H9 (cell line): ENCODE results near the gene CEP128. TPM values are rescaled to one million over a fixed set of nuclear protein-coding genes. Genes with fewer than 3 reads are reported as not detected.

Experiments used
- DNase-seq: peaks from one replicate; pipeline ENCODE4 v3.0.0-alpha.2; 2017
- H2AFZ ChIP-seq: one replicate; pipeline ENCODE4 v1.6.1; 2013; ENCODE audit warnings: mild to moderate bottlenecking, low read length, control low read depth, moderate library complexity
- H2AK5ac ChIP-seq: 2 replicates; pipeline ENCODE4 v1.6.1; 2013; ENCODE audit warnings: low read length, control low read depth, mixed read lengths; ENCODE audit not compliant: insufficient read length
- H2BK120ac ChIP-seq: one replicate; pipeline ENCODE4 v1.6.1; 2013; ENCODE audit warnings: low read depth, mild to moderate bottlenecking, low read length, control low read depth, inconsistent platforms; ENCODE audit not compliant: poor library complexity, severe bottlenecking
- H2BK12ac ChIP-seq: 2 replicates; pipeline ENCODE4 v1.6.1; 2013; ENCODE audit warnings: low read length, control low read depth, mixed read lengths, low read depth; ENCODE audit not compliant: insufficient read length
- H2BK15ac ChIP-seq: 2 replicates; pipeline ENCODE4 v1.6.1; 2013; ENCODE audit warnings: low read depth, low read length, control low read depth
- H2BK20ac ChIP-seq: one replicate; pipeline ENCODE4 v1.6.1; 2013; ENCODE audit warnings: low read depth, mild to moderate bottlenecking, low read length, control low read depth, inconsistent platforms; ENCODE audit not compliant: poor library complexity, severe bottlenecking
- H2BK5ac ChIP-seq: 2 replicates; pipeline ENCODE4 v1.6.1; 2013; ENCODE audit warnings: low read length, control low read depth, mixed read lengths; ENCODE audit not compliant: insufficient read length
- H3K14ac ChIP-seq: 2 replicates; pipeline ENCODE4 v1.6.1; 2013; ENCODE audit warnings: low read length, control low read depth; ENCODE audit not compliant: insufficient read depth
- H3K18ac ChIP-seq: 2 replicates; pipeline ENCODE4 v1.6.1; 2013; ENCODE audit warnings: low read depth, mild to moderate bottlenecking, mixed read lengths, low read length, control low read depth; ENCODE audit not compliant: insufficient read length
- H3K23ac ChIP-seq: 2 replicates; pipeline ENCODE4 v1.6.1; 2013; ENCODE audit warnings: low read length, control low read depth, mixed read lengths, low read depth; ENCODE audit not compliant: insufficient read length
- H3K23me2 ChIP-seq: 2 replicates; pipeline ENCODE4 v1.6.1; 2013; ENCODE audit warnings: low read depth, mild to moderate bottlenecking, mixed read lengths, low read length, control low read depth; ENCODE audit not compliant: insufficient read length, poor library complexity, severe bottlenecking
- H3K27ac ChIP-seq: 2 replicates; pipeline ENCODE4 v1.5.1; 2013; ENCODE audit warnings: low read length, control low read depth, mixed read lengths, low read depth; ENCODE audit not compliant: insufficient read length
- H3K27me3 ChIP-seq: 2 replicates; pipeline ENCODE4 v1.6.1; 2013; ENCODE audit warnings: low read length, control low read depth, inconsistent platforms; ENCODE audit not compliant: insufficient read depth
- H3K4ac ChIP-seq: 2 replicates; pipeline ENCODE4 v1.6.1; 2013; ENCODE audit warnings: low read depth, mild to moderate bottlenecking, control low read depth, inconsistent platforms, low read length, moderate library complexity
- H3K4me1 ChIP-seq: 2 replicates; pipeline ENCODE4 v1.6.1; 2013; ENCODE audit warnings: low read length, control low read depth, inconsistent platforms; ENCODE audit not compliant: insufficient read depth
- H3K4me2 ChIP-seq: 2 replicates; pipeline ENCODE4 v1.6.1; 2013; ENCODE audit warnings: low read length, control low read depth, mixed read lengths; ENCODE audit not compliant: insufficient read length, insufficient read depth
- H3K56ac ChIP-seq: 2 replicates; pipeline ENCODE4 v1.6.1; 2013; ENCODE audit warnings: low read depth, mild to moderate bottlenecking, mixed read lengths, low read length, control low read depth; ENCODE audit not compliant: insufficient read length
- H3K79me1 ChIP-seq: 2 replicates; pipeline ENCODE4 v1.6.1; 2013; ENCODE audit warnings: low read depth, mild to moderate bottlenecking, moderate library complexity, low read length, control low read depth, inconsistent platforms; ENCODE audit not compliant: insufficient read depth, poor library complexity, severe bottlenecking
- H3K79me2 ChIP-seq: 2 replicates; pipeline ENCODE4 v1.6.1; 2013; ENCODE audit warnings: low read length, control low read depth, inconsistent platforms; ENCODE audit not compliant: insufficient read depth
- H3K9ac ChIP-seq: 2 replicates; pipeline ENCODE4 v1.6.1; 2013; ENCODE audit warnings: low read length, control low read depth, mixed read lengths; ENCODE audit not compliant: insufficient read length; ENCODE audit errors: extremely low read depth
- H3K9me3 ChIP-seq: one replicate; pipeline ENCODE4 v1.6.1; 2013; ENCODE audit warnings: low read depth, low read length, inconsistent platforms; ENCODE audit not compliant: control insufficient read depth
- H3T11ph ChIP-seq: one replicate; pipeline ENCODE4 v1.6.1; 2013; ENCODE audit warnings: mild to moderate bottlenecking, low read length, control low read depth, inconsistent platforms
- H4K20me1 ChIP-seq: one replicate; pipeline ENCODE4 v1.6.1; 2013; ENCODE audit not compliant: control insufficient read depth, insufficient read length, insufficient read depth
- H4K5ac ChIP-seq: 2 replicates; pipeline ENCODE4 v1.6.1; 2013; ENCODE audit warnings: low read depth, mild to moderate bottlenecking, mixed read lengths, low read length, control low read depth; ENCODE audit not compliant: insufficient read length
- H4K8ac ChIP-seq: replicated peaks from 2 replicates; pipeline ENCODE4 v1.6.1; 2013; ENCODE audit warnings: low read length, control low read depth, mixed read lengths, low read depth; ENCODE audit not compliant: insufficient read length
- H4K91ac ChIP-seq: 2 replicates; pipeline ENCODE4 v1.6.1; 2013; ENCODE audit warnings: low read depth, mild to moderate bottlenecking, moderate library complexity, mixed read lengths, low read length, control low read depth; ENCODE audit not compliant: insufficient read length
- H3K27ac Mint-ChIP-seq, 3 experiments: 2 replicates in 2 of 3; 3 replicates in 1 of 3; pipeline ENCODE4 v1.8.0; 2020 to 2021; ENCODE audit warnings: mixed read lengths in 3 of 3, mild to moderate bottlenecking in 1 of 3, moderate library complexity in 1 of 3
- H3K27me3 Mint-ChIP-seq: 2 replicates; pipeline ENCODE4 v1.8.0; 2021; ENCODE audit warnings: low read depth, mild to moderate bottlenecking, moderate library complexity, mixed read lengths
- H3K36me3 Mint-ChIP-seq, 3 experiments: 2 replicates in 2 of 3; 3 replicates in 1 of 3; pipeline ENCODE4 v1.8.0; 2020 to 2021; ENCODE audit warnings: low read depth in 3 of 3, mixed read lengths in 3 of 3; ENCODE audit not compliant: insufficient read depth in 1 of 3
- H3K4me1 Mint-ChIP-seq, 2 experiments: 2 replicates each; pipeline ENCODE4 v1.8.0; 2020; ENCODE audit warnings: mixed read lengths in 2 of 2
- H3K4me3 Mint-ChIP-seq, 2 experiments: 2 replicates in 1 of 2; 3 replicates in 1 of 2; pipeline ENCODE4 v1.8.0; 2020 to 2021; ENCODE audit warnings: mild to moderate bottlenecking in 2 of 2, mixed read lengths in 2 of 2, moderate library complexity in 1 of 2
- H3K9me3 Mint-ChIP-seq, 2 experiments: 2 replicates in 1 of 2; 3 replicates in 1 of 2; pipeline ENCODE4 v1.8.0; 2020; ENCODE audit warnings: mild to moderate bottlenecking in 2 of 2, mixed read lengths in 2 of 2, moderate library complexity in 1 of 2
- CTCF ChIP-seq: fragments of 200-600 bp; sonication (generic); conservative IDR thresholded peaks from 3 replicates; pipeline ENCODE4 v1.8.0; 2021; ENCODE audit warnings: antibody characterized with exemption, mild to moderate bottlenecking
- WGBS: extraction: QIAGEN DNeasy Blood & Tissue Kit; methylation state at CpG from one replicate; pipeline ENCODE4 v1.1.7; 2013; ENCODE audit warnings: missing lambda C conversion rate, low lambda C conversion rate, mixed read lengths; ENCODE audit not compliant: insufficient read length; ENCODE audit errors: extremely low coverage; 5-methylcytosine and 5-hydroxymethylcytosine counted together
- total RNA-seq: library from RNA; stranded (reverse); gene quantifications from 2 replicates; pipeline ENCODE4 v1.2.1, GENCODE V29; 2021

The CEP128 gene
- total RNA-seq, 1 experiment from 2014 or later, result 16.3 TPM

DNA sequence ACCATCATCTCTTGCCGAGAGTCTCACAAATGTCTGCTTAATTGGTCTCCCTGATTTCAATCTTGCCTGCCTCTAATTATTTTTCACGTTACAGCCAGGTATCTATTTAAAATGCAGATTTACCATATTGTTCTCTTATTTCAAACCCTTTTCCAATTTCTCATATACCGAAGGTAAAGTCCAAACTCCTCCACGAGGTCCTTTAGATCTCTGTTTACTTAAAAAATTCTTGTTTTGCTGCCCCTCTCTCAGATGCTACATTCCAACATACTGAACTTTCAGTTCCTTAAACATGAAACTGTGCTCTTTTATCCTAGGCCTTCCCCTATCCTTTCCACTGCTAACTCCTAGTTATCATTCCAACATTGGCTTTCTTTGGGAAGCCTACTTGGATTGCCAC lies 363.9 kb downstream of the CEP128 start:
- Histone ChIP-seq H4K8ac (no peak overlapping the region), H3K4ac (no peak overlapping the region), H2BK5ac (no peak overlapping the region), H3K56ac (no peak overlapping the region), H2AFZ (no peak overlapping the region), H2BK20ac (no peak overlapping the region), H2AK5ac (no peak overlapping the region), H3K4me1 (no peaks in the 10 kb centered on the region), H3T11ph (no peak overlapping the region), H3K79me2 (no peaks in the 10 kb centered on the region), H3K14ac (no peak overlapping the region), H3K18ac (no peak overlapping the region), H3K27me3 (no peaks in the 10 kb centered on the region), H3K9ac (no peak overlapping the region), H3K27ac (no peak overlapping the region), H2BK120ac (no peak overlapping the region), H4K5ac (no peak overlapping the region), H3K23me2 (no peaks in the 10 kb centered on the region), H3K9me3 (no peaks in the 10 kb centered on the region), H4K91ac (no peak overlapping the region), H3K79me1 (no peaks in the 10 kb centered on the region), H2BK15ac (no peak overlapping the region), H2BK12ac (no peak overlapping the region), H3K23ac (no peak overlapping the region), H3K4me2 (no peak overlapping the region), H4K20me1 (no peaks in the 10 kb centered on the region)
- H3K36me3 Mint-ChIP-seq, result no peaks in the 10 kb centered on the region
- WGBS, result no CpG with 5 or more reads among the region's 4 CpGs
- no peak overlapping the region for H3K4me3 Mint-ChIP-seq
- H3K4me1 Mint-ChIP-seq, result peaks cover 14 to 16% of the 10 kb centered on the region in 2 experiments
- TF ChIP-seq CTCF, result no peak
- no peak for DNase-seq
- H3K27me3 Mint-ChIP-seq, result no peaks in the 10 kb centered on the region
- H3K27ac Mint-ChIP-seq, result peak overlapping the region in 2 of 3 experiments; percentile 1 to 4; a peak in 1 of 7 replicates
- no peaks in the 10 kb centered on the region for H3K9me3 Mint-ChIP-seq
